ENCODE data around the gene MAN1A2.

Gene MAN1A2

GRCh38 chr1:117567435-117567834 lies 200.2 kb downstream of the MAN1A2 start:
- no peaks in the 10 kb centered on the region for H4K20me1 ChIP-seq (ENCODE audit: insufficient read depth, low read length)
- H3K4me3 ChIP-seq (ENCODE audit: low read length) = no peak overlapping the region
- no peaks in the 10 kb centered on the region for H3F3A ChIP-seq (ENCODE audit: insufficient read depth, low read length)
- TF ChIP-seq, protein P1, sequence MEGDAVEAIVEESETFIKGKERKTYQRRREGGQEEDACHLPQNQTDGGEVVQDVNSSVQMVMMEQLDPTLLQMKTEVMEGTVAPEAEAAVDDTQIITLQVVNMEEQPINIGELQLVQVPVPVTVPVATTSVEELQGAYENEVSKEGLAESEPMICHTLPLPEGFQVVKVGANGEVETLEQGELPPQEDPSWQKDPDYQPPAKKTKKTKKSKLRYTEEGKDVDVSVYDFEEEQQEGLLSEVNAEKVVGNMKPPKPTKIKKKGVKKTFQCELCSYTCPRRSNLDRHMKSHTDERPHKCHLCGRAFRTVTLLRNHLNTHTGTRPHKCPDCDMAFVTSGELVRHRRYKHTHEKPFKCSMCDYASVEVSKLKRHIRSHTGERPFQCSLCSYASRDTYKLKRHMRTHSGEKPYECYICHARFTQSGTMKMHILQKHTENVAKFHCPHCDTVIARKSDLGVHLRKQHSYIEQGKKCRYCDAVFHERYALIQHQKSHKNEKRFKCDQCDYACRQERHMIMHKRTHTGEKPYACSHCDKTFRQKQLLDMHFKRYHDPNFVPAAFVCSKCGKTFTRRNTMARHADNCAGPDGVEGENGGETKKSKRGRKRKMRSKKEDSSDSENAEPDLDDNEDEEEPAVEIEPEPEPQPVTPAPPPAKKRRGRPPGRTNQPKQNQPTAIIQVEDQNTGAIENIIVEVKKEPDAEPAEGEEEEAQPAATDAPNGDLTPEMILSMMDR (IDR thresholded peaks at IDR 0.05; ENCODE audit: low read length) = no peak
- TF ChIP-seq EZH2phosphoT487 (IDR thresholded peaks at IDR 0.05; ENCODE audit: low read length) = no peak
- TF ChIP-seq EZH2 (optimal IDR thresholded peaks at IDR 0.05; ENCODE audit: low read depth, low read length) = no peak
- H3K27me3 ChIP-seq (replicated peaks; ENCODE audit: insufficient read depth, low read length) = no peaks in the 10 kb centered on the region
- no peaks in the 10 kb centered on the region for H3K79me2 ChIP-seq (ENCODE audit: low read length)
- 0 out of 2 replicates have a peak, but pooled peaks cover 14% of the 10 kb centered on the region for H3K4me1 ChIP-seq (ENCODE audit: low read length)
- no peaks in the 10 kb centered on the region for H3K9me3 ChIP-seq (replicated peaks; ENCODE audit: insufficient read depth, low read length)
- H3K9me2 ChIP-seq (replicated peaks; ENCODE audit: insufficient read depth, low read length) = no peaks in the 10 kb centered on the region
- no peak overlapping the region for H3K9ac ChIP-seq (ENCODE audit: low read length)
- no peak overlapping the region for H2AFZ ChIP-seq (ENCODE audit: low read length)
- no peak overlapping the region for H3K27ac ChIP-seq (ENCODE audit: low read length)
- H3K4me2 ChIP-seq (ENCODE audit: low read depth, low read length) = no peak overlapping the region
- no peaks in the 10 kb centered on the region for H3K36me3 ChIP-seq (replicated peaks; ENCODE audit: insufficient read depth, low read length)
- DNase-seq = no peak

DNA sequence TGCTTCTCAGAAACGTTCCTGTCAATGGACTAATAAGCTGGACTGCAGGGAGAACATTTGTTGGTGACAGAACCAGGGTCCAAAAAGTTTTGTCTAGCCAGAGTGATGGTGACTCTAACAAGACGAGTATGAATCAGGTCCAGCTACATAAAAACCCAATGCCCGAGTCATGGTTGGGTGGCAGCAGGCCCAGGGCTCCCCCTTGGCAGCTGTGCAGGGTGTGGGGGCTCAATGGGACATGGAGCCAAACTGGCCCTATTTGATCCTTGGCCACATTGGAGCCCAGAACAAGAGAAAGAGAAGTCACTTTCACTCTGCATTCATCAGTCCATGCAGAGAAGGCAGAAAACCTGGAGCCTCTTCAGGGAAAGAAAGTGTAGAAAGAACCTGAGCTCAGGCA lies 200.7 kb downstream of the MAN1A2 start:
- Histone ChIP-seq H3K79me2 (ENCODE audit: low read length) (no peaks in the 10 kb centered on the region), H3K36me3 (replicated peaks; ENCODE audit: insufficient read depth, low read length) (no peaks in the 10 kb centered on the region), H3K27me3 (replicated peaks; ENCODE audit: insufficient read depth, low read length) (no peaks in the 10 kb centered on the region), H3K4me3 (ENCODE audit: low read length) (no peak overlapping the region), H3K9ac (ENCODE audit: low read length) (no peak overlapping the region), H3K4me2 (ENCODE audit: low read depth, low read length) (no peak overlapping the region), H2AFZ (ENCODE audit: low read length) (no peak overlapping the region), H3K9me2 (replicated peaks; ENCODE audit: insufficient read depth, low read length) (no peaks in the 10 kb centered on the region), H3K27ac (ENCODE audit: low read length) (no peak overlapping the region), H3K9me3 (replicated peaks; ENCODE audit: insufficient read depth, low read length) (no peaks in the 10 kb centered on the region), H3F3A (ENCODE audit: insufficient read depth, low read length) (no peaks in the 10 kb centered on the region), H3K4me1 (ENCODE audit: low read length) (0 out of 2 replicates have a peak, but pooled peaks cover 17% of the 10 kb centered on the region), H4K20me1 (ENCODE audit: insufficient read depth, low read length) (no peaks in the 10 kb centered on the region)
- TF ChIP-seq EZH2phosphoT487 (IDR thresholded peaks at IDR 0.05; ENCODE audit: low read length) = no peak
- TF ChIP-seq, protein P1 (IDR thresholded peaks at IDR 0.05; ENCODE audit: low read length) = no peak
- TF ChIP-seq EZH2 (optimal IDR thresholded peaks at IDR 0.05; ENCODE audit: low read depth, low read length) = no peak
- no peak for DNase-seq

DNA sequence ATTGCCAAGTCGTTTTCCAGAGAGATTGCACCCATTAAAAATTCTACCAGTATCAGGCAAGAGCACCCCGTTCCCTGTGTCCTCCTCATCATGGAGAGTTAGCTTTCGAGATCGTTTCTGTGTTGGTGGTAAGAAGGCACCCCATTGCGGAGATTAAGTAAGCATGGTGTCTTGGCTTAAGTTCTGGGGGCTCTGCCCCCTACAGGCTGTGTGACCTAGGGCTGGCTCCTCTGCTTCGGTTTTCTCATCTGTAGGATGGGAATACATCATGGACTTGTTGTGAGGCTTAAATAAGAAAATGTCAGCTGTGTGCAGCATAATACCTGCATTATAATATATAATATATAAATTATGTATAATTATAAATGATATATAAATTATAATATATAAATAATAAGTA lies 201.8 kb downstream of the MAN1A2 start:
- no peak overlapping the region for H3K4me3 ChIP-seq (ENCODE audit: low read length)
- no peaks in the 10 kb centered on the region for H3K36me3 ChIP-seq (replicated peaks; ENCODE audit: insufficient read depth, low read length)
- H3K9me3 ChIP-seq (replicated peaks; ENCODE audit: insufficient read depth, low read length) = no peaks in the 10 kb centered on the region
- no peak overlapping the region for H3K9ac ChIP-seq (ENCODE audit: low read length)
- H4K20me1 ChIP-seq (ENCODE audit: insufficient read depth, low read length) = no peaks in the 10 kb centered on the region
- TF ChIP-seq EZH2phosphoT487 (IDR thresholded peaks at IDR 0.05; ENCODE audit: low read length) = no peak
- no peaks in the 10 kb centered on the region for H3F3A ChIP-seq (ENCODE audit: insufficient read depth, low read length)
- no peaks in the 10 kb centered on the region for H3K27me3 ChIP-seq (replicated peaks; ENCODE audit: insufficient read depth, low read length)
- no peak for DNase-seq
- H3K9me2 ChIP-seq (replicated peaks; ENCODE audit: insufficient read depth, low read length) = no peaks in the 10 kb centered on the region
- no peak overlapping the region for H3K4me2 ChIP-seq (ENCODE audit: low read depth, low read length)
- 0 out of 2 replicates have a peak, but pooled peaks cover 17% of the 10 kb centered on the region for H3K4me1 ChIP-seq (ENCODE audit: low read length)
- H3K27ac ChIP-seq (ENCODE audit: low read length) = no peak overlapping the region
- no peaks in the 10 kb centered on the region for H3K79me2 ChIP-seq (ENCODE audit: low read length)
- no peak overlapping the region for H2AFZ ChIP-seq (ENCODE audit: low read length)

- H3K4me1 ChIP-seq (ENCODE audit: low read length) = 0 out of 2 replicates have a peak, but pooled peaks cover 17% of the 10 kb centered on the region
- no peaks in the 10 kb centered on the region for H3K9me2 ChIP-seq (replicated peaks; ENCODE audit: insufficient read depth, low read length)
- TF ChIP-seq EZH2phosphoT487 (IDR thresholded peaks at IDR 0.05; ENCODE audit: low read length) (no peak), EZH2 (optimal IDR thresholded peaks at IDR 0.05; ENCODE audit: low read depth, low read length) (no peak)
- TF ChIP-seq, protein P1 (IDR thresholded peaks at IDR 0.05; ENCODE audit: low read length) = no peak
- H2AFZ ChIP-seq (ENCODE audit: low read length) = no peak overlapping the region
- DNase-seq = no peak
- no peaks in the 10 kb centered on the region for H3F3A ChIP-seq (ENCODE audit: insufficient read depth, low read length)
- H3K27ac ChIP-seq (ENCODE audit: low read length) = no peak overlapping the region
- H3K9me3 ChIP-seq (replicated peaks; ENCODE audit: insufficient read depth, low read length) = no peaks in the 10 kb centered on the region
- no peak overlapping the region for H3K4me2 ChIP-seq (ENCODE audit: low read depth, low read length)
- no peaks in the 10 kb centered on the region for H4K20me1 ChIP-seq (ENCODE audit: insufficient read depth, low read length)
- no peak overlapping the region for H3K9ac ChIP-seq (ENCODE audit: low read length)
- H3K27me3 ChIP-seq (replicated peaks; ENCODE audit: insufficient read depth, low read length) = no peaks in the 10 kb centered on the region
- no peaks in the 10 kb centered on the region for H3K36me3 ChIP-seq (replicated peaks; ENCODE audit: insufficient read depth, low read length)
- no peaks in the 10 kb centered on the region for H3K79me2 ChIP-seq (ENCODE audit: low read length)
- H3K4me3 ChIP-seq (ENCODE audit: low read length) = no peak overlapping the region
These were observed 202.6 kb downstream of the MAN1A2 start for GRCh38 chr1:117569856-117570255.

All from MM.1S (cell line).